ENCODE measurements around the gene GRIP2.
A peak's percentile ranks its signal among the peaks of the same experiment; 100 is the strongest.

GRIP2 gene

DNA sequence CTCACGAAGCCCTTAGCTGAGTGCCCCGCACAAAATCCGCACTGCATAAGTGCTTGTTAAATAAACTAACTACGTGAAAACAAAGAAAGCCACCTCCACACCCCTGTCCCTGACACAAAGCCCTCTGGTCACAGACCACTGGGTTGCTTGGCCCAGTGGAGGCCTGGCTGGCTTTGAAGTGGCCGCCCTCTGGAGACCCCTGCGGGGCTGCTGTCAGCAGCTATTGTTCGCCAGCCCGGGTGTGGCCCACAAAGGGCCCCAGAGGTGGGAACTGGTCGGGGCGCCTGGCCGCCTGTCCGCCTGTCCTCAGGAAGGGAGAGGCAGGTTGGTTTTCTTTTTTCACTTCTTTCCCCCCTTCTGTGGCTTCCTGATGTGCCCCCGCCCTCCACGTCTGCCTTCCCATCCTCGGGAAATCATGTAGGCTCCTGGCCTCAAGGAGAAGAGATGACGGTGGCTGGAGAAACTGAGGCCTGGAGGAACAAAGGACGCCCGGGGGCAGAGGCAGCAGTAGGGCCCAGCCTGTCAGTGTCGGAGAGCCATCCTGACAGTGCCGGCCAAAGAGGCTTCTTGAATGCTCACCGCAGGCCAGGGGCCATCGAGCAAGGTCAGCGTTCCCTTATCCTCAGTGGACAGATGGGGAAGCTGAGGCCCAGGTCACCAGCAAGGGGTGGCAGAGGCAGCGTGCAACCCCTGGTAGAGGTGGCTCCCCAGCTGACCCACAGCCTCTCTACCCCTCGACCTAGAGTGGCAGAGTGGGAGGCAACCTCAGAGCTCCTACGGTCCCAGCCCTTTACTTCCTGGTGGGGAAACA is 76.6 kb downstream of the GRIP2 start:
- DNase-seq = no peak

GRCh38 chr3:14462738-14463137 is 77.4 kb downstream of the GRIP2 start:
- DNase-seq = peak; percentile 68

- DNase-seq = peak; percentile 28
Measured at GRCh38 chr3:14461748-14462324, 78.3 kb downstream of the GRIP2 start.

- DNase-seq = no peak
Measured at GRCh38 chr3:14461006-14461747, 79.0 kb downstream of the GRIP2 start.

- DNase-seq = no peak
Measured at GRCh38 chr3:14460342-14461005, 79.7 kb downstream of the GRIP2 start.

DNA sequence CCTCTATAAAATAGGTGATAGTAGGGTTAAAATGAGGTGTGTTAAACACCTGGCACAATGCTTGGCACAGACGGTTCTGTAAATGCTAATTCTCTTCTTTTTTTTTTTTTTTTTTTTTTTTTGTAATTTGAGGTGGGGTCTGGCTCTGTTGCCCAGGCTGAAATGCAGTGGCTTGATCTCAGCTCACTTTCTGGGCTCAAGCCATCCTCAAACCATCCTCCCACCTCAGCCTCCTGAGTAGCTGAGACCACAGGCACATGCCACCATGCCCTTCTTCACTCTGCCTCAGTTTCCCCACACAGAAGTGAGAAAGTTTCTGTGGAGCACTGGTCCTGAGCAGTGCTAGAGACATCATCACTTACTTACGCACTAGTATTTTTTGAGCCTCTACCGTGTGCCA is 80.4 kb downstream of the GRIP2 start:
- no peak for DNase-seq

- DNase-seq = no peak
Measured at GRCh38 chr3:14459384-14459783, 80.8 kb downstream of the GRIP2 start.

DNA sequence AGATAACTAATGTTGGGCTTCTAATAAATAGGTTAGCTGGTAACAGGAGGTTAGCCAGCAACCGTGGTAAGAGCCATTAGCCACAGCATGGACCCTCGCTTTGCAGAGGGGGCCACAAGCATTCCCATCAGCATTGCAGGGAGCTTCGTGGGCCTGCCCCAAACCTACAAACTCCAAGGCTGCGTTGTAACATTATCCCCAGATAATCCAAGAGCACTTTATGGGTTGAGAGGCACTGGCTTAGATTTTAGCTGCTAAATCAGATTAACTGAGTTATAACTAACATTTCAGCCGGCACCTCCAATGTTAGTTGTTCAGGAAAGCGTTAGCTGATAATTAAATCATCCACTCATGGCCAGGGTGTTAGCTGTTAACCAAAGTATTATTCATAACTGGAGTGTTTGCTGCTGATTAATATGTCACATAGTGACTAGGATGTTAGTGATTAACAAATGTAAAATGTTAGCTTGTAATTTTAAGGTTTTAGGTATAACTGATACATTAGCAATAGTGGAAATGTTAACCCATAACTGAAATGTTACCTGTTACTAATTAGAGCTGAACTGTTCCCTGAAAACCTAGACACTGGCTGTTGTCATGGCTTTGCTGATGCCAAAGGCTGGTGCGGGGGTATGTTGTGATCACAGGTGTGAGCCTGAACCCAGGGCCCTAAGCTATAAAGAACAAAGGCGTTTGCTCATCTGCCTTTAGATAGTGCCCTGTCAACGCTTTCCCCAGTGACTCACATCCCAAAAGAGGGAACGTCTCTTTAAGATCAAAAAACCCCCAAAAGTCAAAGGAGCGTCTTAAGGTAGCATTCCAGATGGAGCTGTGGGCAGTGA is 81.5 kb downstream of the GRIP2 start:
- peak; percentile 19 for DNase-seq

GRCh38 chr3:14457999-14458398 is 82.1 kb downstream of the GRIP2 start:
- no peak for DNase-seq

DNA sequence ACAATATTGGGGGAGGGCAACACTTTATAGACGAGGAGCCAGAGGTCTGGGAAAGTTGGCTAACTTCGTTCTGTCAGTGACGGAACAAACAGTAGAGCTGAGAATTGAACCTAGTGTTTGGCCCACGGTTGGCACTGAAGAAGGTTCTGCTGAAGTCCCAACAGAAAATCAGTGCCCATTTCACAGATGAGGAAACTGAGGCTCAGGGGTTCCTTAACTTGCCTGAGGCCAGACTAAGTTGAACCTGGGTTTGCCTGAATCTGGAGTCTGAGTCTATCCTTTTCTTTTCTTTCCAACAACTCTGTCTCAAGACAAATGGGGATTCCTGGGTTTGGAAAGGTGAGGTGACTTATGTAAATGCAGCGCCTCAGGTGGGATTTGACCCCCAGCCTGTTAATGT is 82.7 kb downstream of the GRIP2 start:
- no peak for DNase-seq

DNA sequence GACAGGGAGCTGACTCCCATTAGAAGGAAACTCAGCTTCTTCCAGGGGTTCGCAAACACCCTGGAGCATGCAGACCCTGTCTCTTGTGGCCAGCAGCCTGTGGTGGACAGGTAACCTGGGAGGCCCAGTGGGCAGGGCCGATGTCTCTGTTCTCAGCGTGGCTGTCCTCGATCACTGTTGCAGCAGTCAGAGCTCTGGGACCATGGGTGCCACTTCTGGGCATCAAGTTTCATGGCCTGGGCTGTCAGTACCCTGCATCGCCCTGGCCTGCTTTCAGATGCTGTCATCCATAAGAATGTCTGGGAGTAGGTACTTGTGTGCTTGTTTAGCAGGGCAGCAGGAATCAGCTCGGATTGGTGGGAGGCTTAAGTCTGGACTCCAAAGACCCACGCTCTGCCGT is 83.3 kb downstream of the GRIP2 start:
- DNase-seq = no peak

GRCh38 chr3:14455571-14456317 is 84.4 kb downstream of the GRIP2 start:
- no peak for DNase-seq

DNA sequence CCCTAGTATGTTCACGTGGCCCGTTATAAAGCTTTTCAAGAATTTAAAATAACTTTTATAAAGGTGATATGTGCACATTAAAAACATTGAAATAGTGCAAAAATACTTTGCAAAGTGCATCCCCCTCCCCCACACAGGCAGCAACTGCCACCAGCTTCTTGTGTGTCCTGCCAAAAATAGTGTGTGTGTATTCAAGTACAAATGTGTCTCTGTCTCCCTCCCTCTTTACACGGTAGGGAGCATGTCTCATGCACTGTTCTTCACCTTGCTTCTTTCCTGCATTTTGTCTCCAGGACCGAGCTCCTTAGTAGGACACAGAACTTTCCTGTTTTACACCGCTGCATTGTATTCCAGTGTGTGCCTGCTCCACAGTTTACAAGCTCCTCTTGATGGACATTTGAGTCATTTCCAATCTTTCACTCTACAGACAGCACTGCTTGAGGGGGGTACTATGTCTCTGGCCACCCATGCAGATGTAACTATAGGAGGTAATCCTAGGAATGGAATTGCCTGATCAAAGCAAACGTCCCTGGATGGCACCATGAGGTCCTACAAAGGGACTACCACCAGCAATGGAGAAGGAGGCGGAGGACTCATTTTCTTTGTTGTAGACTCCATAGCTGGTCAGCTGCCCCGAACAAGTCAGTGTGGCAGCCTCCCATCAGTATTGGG is 85.4 kb downstream of the GRIP2 start:
- DNase-seq = no peak

DNA sequence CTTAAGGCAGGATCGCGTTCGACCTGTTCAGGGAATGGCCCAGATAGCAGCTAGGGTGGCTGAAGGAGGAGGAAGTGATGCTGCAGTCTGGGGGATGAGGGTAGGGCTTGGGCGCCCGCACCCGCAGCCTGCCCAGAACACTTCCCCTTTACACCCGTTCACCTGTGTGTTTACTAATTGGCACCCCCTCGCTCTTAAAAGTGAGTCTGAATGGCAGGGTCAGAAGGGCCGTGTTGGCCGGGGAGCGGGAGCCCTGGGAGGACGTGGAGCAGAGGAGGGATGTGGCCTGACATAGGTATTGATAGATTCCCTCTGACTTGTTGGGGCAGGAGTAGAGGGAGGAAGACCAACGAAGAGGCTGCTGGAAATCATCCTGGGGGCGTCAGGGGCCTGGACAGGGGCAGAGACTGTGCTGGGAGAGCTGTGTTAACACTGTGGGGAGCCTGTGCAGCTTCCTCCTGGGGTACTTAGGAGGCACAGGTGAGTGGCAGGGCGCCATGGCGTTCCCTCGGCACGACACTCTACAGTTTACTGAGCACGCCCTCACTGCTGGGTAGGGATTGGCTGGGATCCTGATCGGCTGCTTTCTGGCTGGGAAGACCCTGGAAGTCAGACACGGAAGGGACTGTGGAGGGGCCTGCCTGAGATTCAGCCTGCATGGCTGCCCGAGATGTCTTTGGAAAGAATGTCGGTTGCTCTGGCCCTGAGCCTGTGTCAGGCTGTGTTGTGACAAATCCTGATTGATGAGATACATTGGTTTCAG is 86.1 kb downstream of the GRIP2 start:
- no peak for DNase-seq

GRCh38 chr3:14452740-14453710 is 87.1 kb downstream of the GRIP2 start:
- no peak for DNase-seq

- DNase-seq = no peak
Measured at GRCh38 chr3:14451844-14452739, 88.0 kb downstream of the GRIP2 start.

GRCh38 chr3:14450922-14451606 is 89.1 kb downstream of the GRIP2 start:
- DNase-seq = no peak

Measured in activated CD4-positive, alpha-beta T cell treated with anti-CD3 and anti-CD28 coated beads for 48 hours (primary cell).